Measurements from ENCODE around the gene CCDC88B.

The CCDC88B gene

DNA sequence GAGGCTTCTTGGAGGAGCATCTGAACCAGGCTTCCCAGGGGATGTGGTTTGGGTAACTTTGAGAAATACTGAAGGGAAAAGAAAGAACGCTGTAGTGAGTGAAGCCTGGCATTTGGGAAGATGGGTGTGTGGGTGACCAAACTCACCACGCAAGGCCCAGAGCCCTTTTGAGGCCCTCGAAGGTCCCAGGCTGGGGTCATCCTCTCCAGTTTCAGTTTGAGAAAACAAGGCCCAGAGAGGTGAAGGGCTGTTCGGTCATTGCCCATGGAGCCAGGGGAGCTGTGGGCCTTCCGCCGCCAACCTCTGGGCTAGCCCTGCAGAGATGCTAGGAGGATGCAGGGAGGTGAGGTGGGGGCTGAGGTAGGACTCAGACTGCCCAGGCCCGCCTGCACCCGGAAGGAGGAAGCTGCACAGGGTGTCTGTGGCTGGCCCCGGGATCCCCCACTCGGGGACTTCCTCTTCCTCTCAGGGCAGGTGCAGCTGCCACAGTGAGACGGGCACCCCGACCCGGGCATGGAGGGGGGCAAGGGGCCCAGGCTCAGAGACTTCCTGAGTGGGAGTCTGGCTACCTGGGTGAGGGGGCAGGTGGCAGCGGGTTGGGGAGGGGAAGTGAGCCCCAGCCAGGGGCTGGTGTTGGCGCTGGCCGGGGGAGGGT, at the start of gene CCDC88B:
TSS of gene CCDC88B (plus strand) at position 451 of the 655 bp plus-strand sequence. CDS start at position 514, 63 bp downstream.
- peaks cover 47% of the 10 kb centered on the region for H3K4me1 Mint-ChIP-seq
- no peak for DNase-seq
- no peaks in the 10 kb centered on the region for H3K36me3 Mint-ChIP-seq (ENCODE audit: low read depth)
- no peak for TF ChIP-seq CTCF (IDR thresholded peaks at IDR 0.05)
- peaks cover 16% of the 10 kb centered on the region for H3K27me3 Mint-ChIP-seq (ENCODE audit: low read depth, poor library complexity)
- no peaks in the 10 kb centered on the region for H3K9me3 Mint-ChIP-seq
- no peak within 1 kb of the TSS for H3K27ac Mint-ChIP-seq
- H3K4me3 Mint-ChIP-seq = peak within 1 kb of the TSS; percentile 74

GRCh38 chr11:64290352-64291261, 49.4 kb upstream of the CCDC88B start:
- no peaks in the 10 kb centered on the region for H3K36me3 Mint-ChIP-seq (ENCODE audit: low read depth)
- no peak for TF ChIP-seq CTCF (IDR thresholded peaks at IDR 0.05)
- no peak for DNase-seq
- no peaks in the 10 kb centered on the region for H3K9me3 Mint-ChIP-seq
- peaks cover 65% of the 10 kb centered on the region for H3K27me3 Mint-ChIP-seq (ENCODE audit: low read depth, poor library complexity)
- H3K4me1 Mint-ChIP-seq = peaks cover 14% of the 10 kb centered on the region
- no peak overlapping the region for H3K27ac Mint-ChIP-seq
- H3K4me3 Mint-ChIP-seq = peak overlapping the region; percentile 71

DNA sequence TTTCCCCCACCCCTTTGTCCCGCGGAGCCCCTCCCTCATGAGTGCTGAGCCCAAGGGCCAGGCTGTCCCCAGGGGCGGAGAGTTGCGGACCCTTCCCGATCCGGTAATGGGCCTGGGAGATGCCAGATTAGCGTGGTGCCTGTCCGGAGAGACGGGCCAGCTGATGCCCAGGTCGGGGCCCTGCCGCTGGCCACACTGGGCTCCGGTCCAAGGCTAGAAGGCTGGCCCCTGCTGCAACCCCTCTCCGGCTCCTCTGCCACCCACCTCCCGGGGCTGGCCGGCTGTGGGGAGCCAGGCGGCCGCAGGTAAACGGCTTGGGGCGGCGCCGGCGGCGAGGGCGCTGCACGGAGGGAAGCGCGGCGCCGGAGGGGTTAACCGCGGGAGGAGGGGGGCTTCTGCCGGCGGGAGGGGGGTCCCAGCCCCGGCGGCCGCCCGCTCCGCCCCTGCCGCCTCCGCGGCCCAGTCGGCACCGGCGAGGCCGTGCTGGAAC, 48.7 kb upstream of the CCDC88B start, which contains the start of gene KCNK4:
TSS of gene KCNK4 (plus strand) at position 41 of the 490 bp plus-strand sequence. CDS start 1,717 bp downstream, outside the sequence.
- peaks cover 72% of the 10 kb centered on the region for H3K27me3 Mint-ChIP-seq (ENCODE audit: low read depth, poor library complexity)

DNA sequence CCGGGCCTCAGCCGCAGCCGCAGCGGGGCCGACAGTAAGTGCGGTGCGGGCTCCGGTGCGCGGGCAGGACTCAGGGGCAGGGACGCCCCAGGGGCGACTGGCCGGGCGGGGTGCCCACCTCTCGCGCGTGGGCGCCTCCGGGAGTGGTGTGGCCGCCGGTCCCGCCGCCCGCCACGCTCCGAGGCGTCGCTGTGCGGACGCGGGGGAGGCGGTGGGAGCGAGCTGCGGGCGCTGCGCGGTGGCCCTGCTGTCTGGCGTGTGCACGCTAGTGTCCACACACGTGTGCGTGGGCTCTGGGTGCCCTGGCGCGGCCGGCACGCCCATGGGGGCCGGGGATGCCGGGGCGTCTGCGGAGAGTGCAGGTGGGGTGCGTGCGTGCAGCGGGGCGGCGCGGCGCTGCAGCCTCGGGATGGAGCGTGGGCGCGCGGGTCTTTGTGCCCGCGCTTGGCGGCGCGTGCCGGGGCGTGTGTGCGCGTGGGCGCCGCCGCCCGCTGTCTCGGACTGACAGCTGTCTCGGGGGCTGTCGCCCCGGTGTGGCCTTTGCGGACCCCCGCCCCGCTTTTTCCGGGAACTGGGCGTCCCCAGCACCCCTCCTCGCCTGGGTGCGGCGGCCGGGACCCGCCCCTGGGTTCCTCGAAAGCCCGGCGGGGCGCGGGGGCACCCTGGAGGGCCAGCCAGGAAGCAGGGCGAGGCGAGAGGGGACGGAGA, 48.1 kb upstream of the CCDC88B start:
- H3K4me3 Mint-ChIP-seq = no peak overlapping the region
- H3K9me3 Mint-ChIP-seq = no peaks in the 10 kb centered on the region
- peak; percentile 36 for DNase-seq
- H3K4me1 Mint-ChIP-seq = peaks cover 6% of the 10 kb centered on the region
- no peaks in the 10 kb centered on the region for H3K36me3 Mint-ChIP-seq (ENCODE audit: low read depth)
- peaks cover 76% of the 10 kb centered on the region for H3K27me3 Mint-ChIP-seq (ENCODE audit: low read depth, poor library complexity)
- no peak for TF ChIP-seq CTCF (IDR thresholded peaks at IDR 0.05)
- no peak overlapping the region for H3K27ac Mint-ChIP-seq

More for the DNA sequence above, 48.7 kb upstream of the CCDC88B start, which contains the start of gene KCNK4:
- no peak for TF ChIP-seq CTCF (IDR thresholded peaks at IDR 0.05)
- Mint-ChIP-seq H3K36me3 (ENCODE audit: low read depth) (no peaks in the 10 kb centered on the region), H3K27ac (no peak within 1 kb of the TSS), H3K4me1 (peaks cover 12% of the 10 kb centered on the region), H3K9me3 (no peaks in the 10 kb centered on the region), H3K4me3 (peak within 1 kb of the TSS; percentile 71)
- DNase-seq = no peak

DNA sequence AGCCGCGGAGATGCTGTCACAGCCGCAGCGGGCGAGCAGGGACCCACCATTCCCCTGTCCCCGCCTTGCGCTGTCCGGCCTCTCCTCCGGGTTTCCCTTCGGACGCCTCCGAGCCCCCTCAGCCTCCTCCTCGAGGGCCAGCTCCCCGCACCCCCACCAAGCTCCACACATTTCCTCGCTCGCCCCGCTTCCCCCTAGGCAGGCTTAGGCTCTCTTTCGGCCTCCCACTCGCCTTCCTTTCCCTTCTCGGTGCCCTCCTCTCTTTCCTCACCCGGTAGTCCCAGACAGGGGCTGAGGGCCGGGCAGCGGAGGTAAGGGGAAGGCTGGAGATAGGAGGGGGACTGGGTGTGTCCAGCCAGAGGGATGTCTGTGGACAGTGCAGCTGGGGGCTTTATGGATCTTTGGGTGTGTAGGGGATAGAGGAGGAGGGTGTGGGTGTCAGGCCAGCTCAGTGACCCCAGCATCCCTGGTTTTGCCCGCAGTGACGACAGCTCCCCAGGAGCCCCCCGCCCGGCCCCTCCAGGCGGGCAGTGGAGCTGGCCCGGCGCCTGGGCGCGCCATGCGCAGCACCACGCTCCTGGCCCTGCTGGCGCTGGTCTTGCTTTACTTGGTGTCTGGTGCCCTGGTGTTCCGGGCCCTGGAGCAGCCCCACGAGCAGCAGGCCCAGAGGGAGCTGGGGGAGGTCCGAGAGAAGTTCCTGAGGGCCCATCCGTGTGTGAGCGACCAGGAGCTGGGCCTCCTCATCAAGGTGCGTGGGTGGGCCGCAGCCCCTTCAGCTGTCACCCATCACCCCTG, 47.3 kb upstream of the CCDC88B start:
- Mint-ChIP-seq H3K4me3 (peak overlapping the region; percentile 66), H3K36me3 (ENCODE audit: low read depth) (no peaks in the 10 kb centered on the region), H3K27me3 (ENCODE audit: low read depth, poor library complexity) (peaks cover 83% of the 10 kb centered on the region), H3K4me1 (peaks cover 9% of the 10 kb centered on the region), H3K9me3 (no peaks in the 10 kb centered on the region), H3K27ac (no peak overlapping the region)
- peak; percentile 42 for DNase-seq
- no peak for TF ChIP-seq CTCF (IDR thresholded peaks at IDR 0.05)

All from nephron progenitor cell (in vitro differentiated cells).